ENCODE measurements around the gene UBC. TPM values are rescaled to one million over a fixed set of nuclear protein-coding genes. Genes with fewer than 3 reads are reported as not detected.

The UBC gene
- total and polyA plus RNA-seq, 9 of the 15 experiments (the other 6 are each of a cell fraction or from before 2014, with no cell fraction given): 533 to 1,153 (median 813) TPM

GRCh38 chr12:124884587-124885438 is 29.6 kb downstream of the UBC start (continued):
- TF ChIP-seq ZBTB5 (IDR thresholded peaks at IDR 0.05) (no peak), NFYB (IDR thresholded peaks at IDR 0.05; ENCODE audit: extremely low read depth, insufficient read length) (no peak), HDAC3 (IDR thresholded peaks at IDR 0.05; ENCODE audit: borderline replicate concordance, partially characterized antibody) (peak; percentile 55), ZNF395 (CRISPR knock-in tag; IDR thresholded peaks at IDR 0.05) (peak; percentile 71; the same call in 1 of the 2 replicates), ZNF766 (CRISPR knock-in tag; conservative IDR thresholded peaks at IDR 0.05) (0 out of 2 replicates have a peak, but pooled peaks have one; percentile 47), ZNF124 (CRISPR knock-in tag; IDR thresholded peaks at IDR 0.05) (no peak), PKNOX1 (IDR thresholded peaks at IDR 0.05) (peak; percentile 79), TEAD2 (tag; IDR thresholded peaks at IDR 0.05) (no peak), ZNF121 (CRISPR knock-in tag; conservative IDR thresholded peaks at IDR 0.05) (no peak), ZNF407 (IDR thresholded peaks at IDR 0.05; ENCODE audit: low read depth) (no peak), SRF (CRISPR knock-in tag; IDR thresholded peaks at IDR 0.05) (no peak), ZNF586 (CRISPR knock-in tag; conservative IDR thresholded peaks at IDR 0.05) (no peak), KLF10 (CRISPR knock-in tag; IDR thresholded peaks at IDR 0.05) (no peak), SOX6 (IDR thresholded peaks at IDR 0.05) (peak; percentile 83)

Measured in K562 (cell line).